HG02938 (cell line): ENCODE measurements around the gene CHST8.
"Not testable (repeated sequence)": the region's sequence is repeated elsewhere in the genome, so short reads cannot be mapped to it uniquely, and the experiment has no call there.

Experiments used
- ATAC-seq: cut with Tn5 transposase; IDR thresholded peaks from one replicate; pipeline ENCODE4 v1.9.1; 2021; ENCODE audit warnings: mild to moderate bottlenecking, moderate library complexity; ENCODE audit not compliant: unreplicated experiment

Gene CHST8

DNA sequence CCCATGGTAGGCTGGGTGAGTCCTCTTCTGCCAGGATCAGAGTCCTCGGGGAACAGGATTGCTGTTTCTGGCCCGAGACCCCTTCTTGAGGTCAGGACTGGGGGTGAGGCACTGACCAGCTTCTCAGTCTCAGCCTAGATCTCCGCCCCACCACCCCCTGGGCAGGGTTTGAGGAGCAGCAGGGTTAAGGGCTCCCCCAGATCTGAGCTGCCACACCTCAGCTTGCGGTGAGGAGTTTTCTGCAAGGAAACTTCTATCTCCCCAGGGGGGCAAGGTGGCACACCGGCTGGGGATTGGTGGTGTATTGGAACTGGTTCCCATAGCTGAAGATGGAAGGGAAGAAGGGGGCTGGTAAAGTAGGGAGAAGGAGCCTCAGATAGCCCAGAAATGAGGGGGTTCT lies 19.5 kb downstream of the CHST8 start:
- no peak for ATAC-seq

DNA sequence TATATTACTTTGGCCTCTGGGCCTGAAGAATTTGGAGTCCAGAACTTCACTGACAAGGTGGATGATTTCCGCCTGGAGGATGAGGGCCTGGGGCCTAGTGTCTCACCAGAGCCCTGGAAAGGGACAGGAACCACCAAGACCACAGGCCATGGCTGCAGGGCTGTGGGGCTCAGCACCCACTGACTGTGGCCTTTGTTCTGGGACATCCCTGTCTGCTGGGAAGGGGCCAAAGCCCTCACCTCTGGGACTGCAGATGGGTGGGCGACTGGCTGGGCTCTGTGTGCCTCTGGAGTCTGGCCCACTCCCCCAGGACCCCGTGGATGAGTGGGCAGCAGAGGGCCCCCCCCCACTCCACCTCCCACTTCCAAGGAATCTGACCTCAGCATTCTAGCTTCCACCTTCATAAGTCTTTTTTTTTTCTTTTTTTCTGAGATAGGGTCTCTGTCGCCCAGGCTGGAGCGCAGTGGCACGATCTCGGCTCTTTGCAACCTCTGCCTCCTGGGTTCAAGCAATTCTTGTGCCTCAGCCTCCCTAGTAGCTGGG lies 20.3 kb downstream of the CHST8 start:
- no peak for ATAC-seq

DNA sequence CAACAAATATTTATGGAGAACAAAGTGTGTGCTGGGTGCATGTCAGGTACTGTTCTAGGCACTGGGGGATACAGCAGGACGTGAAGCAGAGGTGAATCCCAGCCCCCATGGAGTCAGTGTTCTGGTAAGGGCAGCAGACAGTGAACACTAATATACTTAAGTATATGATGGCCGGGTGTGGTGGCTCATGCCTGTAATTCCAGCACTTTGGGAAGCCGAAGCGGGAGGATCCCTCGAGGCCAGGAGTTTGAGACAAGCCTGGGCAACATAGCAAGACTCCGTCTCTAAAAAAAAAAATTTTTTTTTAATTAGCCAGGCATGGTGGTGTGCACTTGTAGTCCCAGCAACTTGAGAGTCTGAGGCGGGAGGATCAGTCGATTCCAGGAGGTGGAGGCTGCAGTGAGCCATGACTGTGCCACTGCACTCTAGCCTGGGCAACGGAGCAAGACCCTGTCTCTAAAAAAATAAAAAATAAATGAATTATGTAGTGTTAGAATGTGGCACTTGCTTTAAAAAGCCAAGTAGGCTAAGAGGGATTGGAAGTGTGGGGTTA lies 22.6 kb downstream of the CHST8 start:
- ATAC-seq, result no peak

DNA sequence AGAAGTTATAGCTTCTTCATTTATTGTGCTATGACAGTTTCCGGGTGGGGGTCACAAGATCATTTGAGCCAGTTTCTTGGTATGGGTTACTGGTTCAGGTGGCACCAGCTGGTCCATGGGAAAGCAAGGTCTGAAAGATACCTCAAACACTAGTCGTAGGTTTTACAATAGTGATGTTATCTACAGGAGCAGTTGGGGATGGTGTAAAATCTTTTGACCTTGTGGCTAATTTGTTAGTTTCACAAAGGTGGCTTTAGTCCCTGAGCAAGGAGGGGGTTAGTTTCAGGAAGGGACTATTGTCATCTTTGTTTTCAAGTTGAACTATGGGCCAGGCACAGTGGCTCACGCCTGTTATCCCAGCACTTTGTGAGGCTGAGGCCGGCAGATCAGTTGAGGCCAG lies 24.6 kb downstream of the CHST8 start:
- no peak for ATAC-seq

DNA sequence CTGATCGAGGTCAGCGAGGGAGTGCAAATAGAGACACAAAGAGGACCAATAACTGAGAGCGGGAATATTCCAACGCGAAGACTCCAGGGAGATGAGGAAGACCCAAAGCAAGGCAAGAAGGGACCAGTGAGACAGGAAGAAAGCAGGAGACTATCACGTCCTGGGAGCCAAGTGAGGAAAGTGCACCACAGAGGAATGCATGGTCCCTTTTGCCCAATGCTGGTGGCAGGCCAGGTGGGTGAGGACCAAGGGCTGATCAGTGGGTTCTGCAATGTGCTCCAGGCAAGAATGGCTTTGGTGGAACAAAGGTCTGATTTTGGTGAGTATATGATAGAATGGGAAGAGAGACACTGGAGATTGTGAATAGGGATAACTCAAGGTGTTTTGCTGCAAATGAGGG lies 25.4 kb downstream of the CHST8 start:
- ATAC-seq, result no peak

DNA sequence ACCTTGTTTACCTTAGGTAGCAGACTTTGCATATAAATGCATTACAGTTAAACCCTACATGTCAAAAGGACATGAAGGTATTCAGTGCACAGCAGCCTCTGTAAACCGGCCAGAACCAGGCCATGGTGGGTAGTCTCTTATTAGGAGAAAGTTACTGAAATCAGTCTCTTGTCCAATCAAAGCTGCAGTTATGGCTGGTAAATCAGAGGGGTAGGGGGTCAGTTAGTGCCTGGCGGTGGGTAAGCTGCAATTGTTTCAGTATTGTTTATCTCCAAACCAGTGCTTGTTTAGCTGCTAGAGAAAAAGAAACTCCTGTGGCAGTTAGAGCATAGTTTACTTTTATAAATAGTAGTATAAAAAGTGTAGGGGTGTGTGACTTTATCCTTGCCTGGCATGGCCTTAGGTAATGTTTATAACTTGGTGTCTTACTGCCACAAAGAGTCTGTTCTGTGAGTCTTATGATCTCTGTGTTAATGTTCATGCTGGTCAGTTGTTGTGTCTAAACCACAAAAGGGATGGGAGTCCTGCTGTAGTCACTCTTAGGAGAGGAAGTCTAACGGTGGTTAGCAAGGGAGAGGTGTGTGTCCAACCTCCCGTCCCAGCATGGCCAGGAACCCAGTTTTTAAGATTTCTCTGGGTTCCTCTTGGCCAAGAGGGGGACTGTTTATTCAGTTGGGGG lies 28.0 kb downstream of the CHST8 start:
- no peak for ATAC-seq

DNA sequence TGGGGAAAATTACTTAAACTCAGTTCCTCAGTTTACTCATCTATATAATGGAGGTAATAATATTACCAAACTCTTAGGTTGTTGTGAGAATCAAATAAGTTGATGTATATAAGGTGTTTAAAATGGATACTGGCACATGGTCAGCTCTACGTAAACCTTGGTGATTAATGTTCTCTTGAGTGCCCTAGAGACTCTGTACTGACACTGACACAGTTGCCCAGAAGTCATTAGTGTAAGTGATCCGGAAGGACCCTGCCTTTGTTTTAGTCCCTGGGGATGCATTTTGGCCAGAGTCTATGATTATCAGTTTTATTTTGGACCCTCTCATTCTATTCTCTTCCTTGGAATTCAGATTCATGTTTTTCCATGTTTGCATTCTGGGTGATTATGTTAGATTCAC lies 31.9 kb downstream of the CHST8 start:
- no peak for ATAC-seq

DNA sequence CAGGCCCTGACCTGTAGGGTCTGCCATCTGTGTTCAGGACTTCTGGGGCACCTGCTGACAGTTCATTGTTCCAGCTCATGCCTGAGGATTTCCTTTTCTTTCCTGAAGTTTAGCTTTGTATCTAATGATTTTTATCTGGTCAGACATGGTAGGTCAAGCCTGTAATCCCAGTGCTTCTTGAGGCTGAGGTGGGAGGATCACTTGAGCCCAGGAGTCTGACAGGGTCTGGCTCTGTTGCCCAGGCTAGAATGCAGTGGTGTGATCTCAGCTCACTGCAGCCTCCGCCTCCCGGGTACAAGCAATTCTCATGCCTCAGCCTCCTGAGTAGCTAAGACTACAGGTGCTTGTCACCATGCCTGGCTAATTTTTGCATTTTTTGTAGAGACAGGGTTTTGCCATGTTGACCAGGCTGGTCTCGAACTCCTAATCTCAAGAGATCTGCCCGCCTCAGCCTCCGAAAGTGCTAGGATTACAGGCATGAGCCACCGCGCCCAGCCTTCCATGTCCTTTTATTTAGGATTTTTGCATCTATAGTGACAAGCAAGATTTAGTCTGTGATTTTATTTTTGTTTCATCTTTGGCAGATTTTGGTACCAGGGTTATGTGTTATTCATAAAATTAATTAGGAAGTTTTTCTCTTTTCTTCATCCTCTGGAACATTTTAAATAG lies 33.2 kb downstream of the CHST8 start:
- no peak for ATAC-seq

DNA sequence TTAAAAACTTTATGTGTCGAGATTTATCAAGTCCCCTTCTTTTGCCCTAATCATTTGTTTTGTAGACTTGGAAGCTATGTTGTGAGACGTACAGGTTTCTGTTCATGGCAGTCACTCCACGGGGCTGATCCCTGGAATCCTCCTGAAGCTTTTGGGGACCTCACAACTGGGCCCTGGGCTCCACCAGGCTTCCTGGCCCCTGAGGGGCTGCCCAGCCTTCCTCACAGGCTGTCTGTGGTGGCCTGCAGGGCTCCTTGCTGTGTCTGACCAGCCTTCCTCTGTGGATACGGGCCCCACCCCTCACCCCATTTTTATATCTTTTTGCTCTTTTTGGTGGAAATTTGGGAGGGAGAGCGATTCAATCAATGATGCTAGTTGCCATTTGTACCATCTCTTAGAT lies 38.1 kb downstream of the CHST8 start:
- ATAC-seq, result no peak

DNA sequence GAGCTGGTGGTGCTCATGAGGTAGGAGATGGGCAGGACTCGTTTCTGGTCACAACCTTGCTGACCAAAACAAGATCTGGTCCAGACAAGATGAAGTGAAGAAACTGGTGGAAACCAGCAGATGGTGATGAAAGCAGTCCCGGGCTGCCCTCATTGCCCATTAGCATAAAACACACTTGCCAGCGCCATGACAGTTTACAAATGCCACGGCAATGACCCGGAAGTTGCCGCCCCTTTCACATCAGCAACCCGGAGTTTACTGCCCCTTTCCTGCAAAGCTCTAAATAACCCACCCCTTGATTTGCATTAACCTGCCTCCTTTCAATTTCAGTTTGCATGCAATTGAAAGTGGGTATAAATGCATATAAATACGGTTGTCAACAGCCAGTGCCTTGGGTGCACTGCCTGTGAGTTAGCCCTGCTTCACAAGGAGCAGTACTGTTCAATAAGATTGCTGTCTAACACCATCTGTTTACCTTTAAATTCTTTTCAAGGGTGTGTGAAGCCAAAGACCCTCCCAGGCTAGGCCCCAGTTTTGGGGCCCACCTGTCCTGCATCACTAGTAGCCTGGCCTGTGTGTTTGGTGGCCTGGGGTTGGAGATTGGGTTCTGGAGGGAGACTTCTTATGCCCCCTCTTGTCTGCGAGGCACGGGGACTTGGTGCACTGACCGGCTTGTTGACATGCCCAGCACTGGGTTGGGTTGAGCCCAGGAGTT lies 38.8 kb downstream of the CHST8 start:
- no peak for ATAC-seq

DNA sequence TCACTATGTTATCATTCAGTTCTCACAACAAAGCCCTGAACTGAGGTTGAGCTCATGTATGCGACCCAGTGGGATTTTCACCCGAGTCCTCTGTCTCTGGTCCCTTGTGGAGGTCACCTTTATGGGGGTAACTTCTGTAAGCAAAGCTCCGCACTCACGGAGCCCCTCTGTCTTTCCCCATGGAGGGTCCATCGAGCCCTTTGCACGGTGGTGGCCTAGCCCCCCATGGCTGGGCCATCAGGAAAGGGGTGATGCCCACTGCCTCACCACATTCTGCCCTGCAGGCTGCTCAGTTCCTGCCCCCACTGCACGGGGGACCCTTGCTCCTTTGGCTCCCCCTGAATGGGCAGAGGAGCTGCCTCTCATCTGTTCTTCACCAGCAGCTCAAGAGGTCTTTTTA lies 39.6 kb downstream of the CHST8 start:
- ATAC-seq, result no peak

DNA sequence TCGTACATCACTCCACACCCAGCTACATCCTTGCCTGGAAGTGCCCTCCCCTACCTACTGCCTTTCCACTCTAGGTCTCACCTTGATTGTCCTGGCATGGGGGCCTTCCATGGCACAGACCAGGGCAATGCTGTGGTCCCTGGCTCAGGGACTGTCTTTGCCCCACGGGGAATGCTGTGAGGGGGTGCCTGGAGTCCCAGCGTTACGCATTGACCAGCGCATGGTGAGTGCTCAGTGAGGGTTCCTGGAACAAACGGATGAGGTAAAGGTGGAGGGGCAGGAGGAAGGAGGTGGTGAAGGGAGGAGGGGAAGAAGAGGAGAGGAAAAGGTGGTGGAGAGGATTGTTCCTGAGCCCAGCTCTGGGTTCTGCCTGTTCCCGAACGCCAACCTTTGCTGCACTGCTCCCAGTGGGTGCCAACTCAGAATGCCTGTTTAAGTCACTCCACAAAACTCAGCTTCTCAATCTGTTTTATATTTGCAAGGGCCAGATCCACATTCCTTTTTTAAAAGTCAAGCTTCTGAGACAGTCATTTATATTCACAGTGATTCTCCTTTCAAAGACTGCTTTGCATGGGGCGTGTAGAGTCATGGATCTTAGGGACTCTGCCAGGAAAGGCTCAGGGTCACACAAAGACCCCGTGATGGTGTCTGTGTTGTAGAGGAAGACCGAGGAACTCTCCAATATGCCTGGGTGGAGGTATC lies 40.8 kb downstream of the CHST8 start:
- ATAC-seq, result no peak

DNA sequence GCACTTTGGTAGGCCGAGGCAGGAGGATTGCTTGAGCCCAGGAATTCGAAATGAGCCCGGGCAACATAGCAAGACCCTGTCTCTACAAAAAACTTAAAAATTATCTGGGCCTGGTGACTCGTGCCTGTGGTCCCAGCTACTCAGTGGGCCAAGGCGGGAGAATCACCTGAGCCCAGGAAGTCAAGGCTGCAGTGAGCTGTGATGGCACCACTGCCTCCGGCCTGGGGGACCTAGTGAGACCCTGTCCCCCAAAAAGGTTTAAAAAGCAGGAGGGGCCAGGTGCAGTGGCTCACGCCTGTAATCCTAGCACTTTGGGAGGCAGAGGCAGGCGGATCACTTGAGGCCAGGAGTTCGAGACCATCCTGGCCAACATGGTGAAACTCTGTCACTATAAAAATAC lies 41.6 kb downstream of the CHST8 start:
- ATAC-seq, result not testable (repeated sequence)

DNA sequence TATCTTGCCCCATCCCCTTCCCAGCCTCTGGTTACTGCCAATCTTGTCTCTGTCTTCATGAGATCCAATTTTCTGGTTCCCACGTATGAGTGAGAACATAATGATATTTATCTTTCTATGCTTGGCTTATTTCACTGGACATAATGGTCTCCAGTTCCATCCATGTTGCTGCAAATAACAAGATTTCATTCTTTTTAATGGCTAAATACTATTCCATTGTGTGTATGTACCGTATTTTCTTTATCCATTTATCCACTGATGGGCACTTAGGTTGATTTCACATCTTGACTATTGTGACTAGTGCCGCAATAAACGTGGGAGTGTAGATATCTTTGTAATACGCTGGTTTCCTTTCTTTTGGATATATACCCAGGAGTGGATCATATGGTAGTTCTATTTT lies 43.0 kb downstream of the CHST8 start:
- ATAC-seq, result no peak

DNA sequence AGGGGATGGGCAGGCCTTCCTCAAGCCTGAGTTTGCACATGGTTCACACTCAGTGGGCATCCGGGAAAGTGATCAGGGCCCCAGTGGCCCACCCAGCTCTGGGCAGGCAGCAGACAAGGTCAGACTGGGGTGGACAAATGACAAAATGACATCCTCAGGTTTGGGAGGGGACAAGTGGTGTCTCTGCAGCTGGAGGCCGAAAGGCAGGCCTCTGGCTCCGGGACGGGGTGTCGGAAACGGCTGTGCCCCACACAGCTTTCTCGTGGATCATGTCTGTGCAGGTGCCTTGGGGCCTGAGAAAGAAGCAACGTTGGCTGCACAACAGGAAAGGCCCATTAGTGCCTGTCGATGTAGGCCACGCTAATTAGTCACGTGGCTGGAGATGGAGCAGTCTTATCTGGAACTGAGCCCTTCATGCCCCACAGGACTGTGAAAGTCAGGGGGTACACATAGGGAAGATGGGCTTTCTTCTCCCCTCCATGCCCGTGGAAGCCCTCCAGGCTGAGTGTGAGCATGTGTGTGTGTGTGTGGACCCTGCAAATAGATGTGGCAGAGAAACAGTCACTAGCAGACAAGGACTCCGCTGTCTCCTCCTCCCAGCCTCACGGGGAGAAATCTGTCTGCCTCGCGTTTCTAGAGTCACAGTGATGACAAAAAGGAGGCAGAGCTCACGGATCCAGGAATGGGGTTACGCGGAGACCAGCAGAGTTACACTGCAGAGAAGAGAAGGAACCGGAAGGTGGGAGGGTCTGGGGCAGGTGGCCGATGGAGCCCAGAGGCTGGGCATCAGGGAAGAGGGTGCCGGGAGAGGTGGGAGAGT lies 44.2 kb downstream of the CHST8 start:
- no peak for ATAC-seq

DNA sequence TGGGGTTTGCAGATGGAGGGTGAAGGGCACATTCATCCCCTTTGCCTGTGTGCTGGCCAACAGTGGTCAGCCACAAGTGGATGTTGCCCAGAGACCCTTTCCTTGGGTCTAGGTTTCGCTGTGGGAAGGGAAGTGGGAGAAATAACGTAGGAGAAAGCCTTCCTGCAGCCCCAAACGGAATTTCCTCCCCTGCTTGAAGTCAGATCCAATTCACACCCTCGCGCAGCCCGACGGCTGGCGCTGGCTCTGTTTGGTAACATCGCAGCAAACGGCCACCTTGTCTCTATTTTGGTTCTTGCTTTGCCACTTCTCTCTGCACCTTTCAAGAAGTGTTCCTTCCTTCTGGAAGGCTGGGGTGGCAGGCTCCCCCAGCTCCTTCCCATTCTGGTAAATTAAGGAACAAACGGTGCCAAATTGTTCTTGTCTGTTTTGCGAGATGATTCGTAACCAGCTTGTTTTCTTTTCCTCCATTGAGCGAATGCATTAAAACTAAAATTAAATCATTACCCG lies 45.4 kb downstream of the CHST8 start:
- no peak for ATAC-seq

DNA sequence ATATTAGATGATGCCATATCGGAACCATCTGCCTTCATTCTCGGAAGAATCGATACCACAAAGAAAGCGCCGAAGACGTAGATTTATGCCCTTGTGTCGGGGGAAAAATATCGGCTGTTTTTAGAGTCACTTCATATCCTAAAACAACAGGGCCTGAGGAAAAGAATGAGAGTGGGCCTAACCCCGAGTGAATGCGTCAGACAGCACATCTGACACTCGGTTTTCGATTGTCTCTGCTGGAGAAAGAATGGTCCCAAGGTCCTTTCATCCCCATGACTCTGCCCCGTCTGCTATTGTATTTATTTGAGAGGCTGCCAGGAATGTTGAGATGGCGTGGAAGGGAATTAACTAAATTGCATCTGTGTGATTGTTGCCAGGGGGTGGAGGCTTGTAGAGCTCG lies 46.1 kb downstream of the CHST8 start:
- no peak for ATAC-seq

DNA sequence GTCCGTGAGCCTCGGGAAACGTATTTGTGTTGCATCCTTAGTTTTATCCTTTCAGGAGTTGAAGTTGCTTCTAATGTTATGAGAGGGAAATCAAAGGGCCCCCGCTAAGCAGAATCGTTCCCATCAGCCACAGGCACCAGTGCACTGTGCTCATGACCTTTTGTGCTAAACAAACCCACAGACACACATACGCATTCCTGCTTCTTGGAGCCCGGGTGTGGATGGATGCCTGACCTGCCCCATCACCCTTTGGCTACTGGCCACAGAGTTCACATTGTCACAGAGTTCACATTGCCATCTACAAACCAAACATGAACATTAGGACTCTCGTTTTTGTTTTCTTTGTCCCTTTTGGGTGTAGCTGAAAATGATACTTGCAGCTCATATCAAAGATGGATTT lies 47.2 kb downstream of the CHST8 start:
- no peak for ATAC-seq

DNA sequence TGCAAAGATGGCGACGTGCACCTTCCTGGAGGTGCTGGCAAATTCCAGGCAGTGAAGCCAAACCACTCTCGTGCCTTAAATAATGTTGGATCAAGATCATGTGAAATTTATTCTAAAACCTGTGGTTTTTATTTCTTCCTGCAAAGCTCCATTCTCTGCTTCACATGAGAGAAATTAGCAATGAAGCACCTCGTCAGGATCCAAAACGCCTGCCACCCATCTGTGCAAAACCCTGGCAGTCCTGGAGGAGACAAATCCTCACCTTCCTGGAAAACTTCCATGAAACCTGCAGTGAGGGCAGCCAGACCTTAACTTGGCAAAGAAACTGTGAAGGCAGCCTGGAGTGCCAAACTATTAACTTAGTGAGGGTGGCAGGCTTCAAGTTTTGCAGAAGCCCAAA lies 47.6 kb downstream of the CHST8 start:
- ATAC-seq, result no peak

DNA sequence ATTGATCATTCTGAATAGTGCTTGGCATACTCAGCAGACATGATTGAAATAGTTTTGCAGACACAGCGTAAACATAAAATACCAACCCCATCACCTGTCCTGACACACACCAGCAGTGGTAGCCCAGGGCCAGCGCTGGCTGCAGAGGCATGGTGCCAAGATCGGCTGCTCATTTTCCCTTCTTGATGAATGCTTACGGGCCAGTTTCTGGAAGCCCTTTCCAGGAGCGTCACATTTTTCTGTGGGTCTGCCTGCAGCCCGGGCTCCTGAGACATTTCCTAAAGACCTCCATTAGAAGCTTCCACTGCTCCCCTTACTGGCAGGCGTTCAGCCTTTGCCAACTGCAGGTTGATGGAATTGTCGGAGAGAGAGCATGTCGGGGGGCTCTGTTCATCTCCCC lies 48.6 kb downstream of the CHST8 start:
- no peak for ATAC-seq
